ENCODE data around the gene RASA1. TPM values are rescaled to one million over a fixed set of nuclear protein-coding genes. Genes with fewer than 3 reads are reported as not detected.

RASA1 gene
- total RNA-seq, 1 donor from 2014 or later: 17.7 TPM

GRCh38 chr5:87372705-87373104 lies 105.0 kb downstream of the RASA1 start:
- H3K9me3 ChIP-seq (ENCODE audit: control insufficient read depth in 3 of 3, low read length in 3 of 3): no peaks in the 10 kb centered on the region

GRCh38 chr5:87382224-87382623 lies 114.5 kb downstream of the RASA1 start:
- Histone ChIP-seq H3K4me3 (ENCODE audit: low read length in 3 of 3) (no peak overlapping the region), H3K9me3 (ENCODE audit: control insufficient read depth in 3 of 3, low read length in 3 of 3) (no peaks in the 10 kb centered on the region), H3K27me3 (ENCODE audit: control insufficient read depth in 3 of 3, insufficient read depth in 3 of 3, low read length in 3 of 3) (no peaks in the 10 kb centered on the region), H3K27ac (ENCODE audit: low read depth, low read length) (no peak overlapping the region), H3K36me3 (ENCODE audit: control insufficient read depth in 3 of 3, insufficient read depth in 3 of 3, low read length in 3 of 3) (peaks cover 2 to 26% (median 17%) of the 10 kb centered on the region in 3 donors), H3K4me1 (ENCODE audit: control insufficient read depth in 3 of 3, insufficient read depth in 3 of 3, low read length in 3 of 3) (no peaks in the 10 kb centered on the region), H3K9ac (ENCODE audit: low read depth in 1 of 3, low read length in 3 of 3) (no peak overlapping the region)

More at GRCh38 chr5:87372705-87373104, 105.0 kb downstream of the RASA1 start:
- H3K27me3 ChIP-seq (ENCODE audit: control insufficient read depth in 3 of 3, insufficient read depth in 3 of 3, low read length in 3 of 3): no peaks in the 10 kb centered on the region
- no peak overlapping the region for H3K27ac ChIP-seq (ENCODE audit: low read depth, low read length)
- no peak overlapping the region for H3K4me3 ChIP-seq (ENCODE audit: low read length in 3 of 3)
- H3K36me3 ChIP-seq (ENCODE audit: control insufficient read depth in 3 of 3, insufficient read depth in 3 of 3, low read length in 3 of 3): peaks cover 7 to 23% (median 9%) of the 10 kb centered on the region in 3 donors
- H3K9ac ChIP-seq (ENCODE audit: low read depth in 1 of 3, low read length in 3 of 3): no peak overlapping the region
- H3K4me1 ChIP-seq (ENCODE audit: control insufficient read depth in 3 of 3, insufficient read depth in 3 of 3, low read length in 3 of 3): peaks cover 3 to 5% (median 4%) of the 10 kb centered on the region in 3 donors

GRCh38 chr5:87383216-87383615 lies 115.5 kb downstream of the RASA1 start:
- peaks cover 0 to 2% (median 0%) of the 10 kb centered on the region in 3 donors for H3K4me1 ChIP-seq (ENCODE audit: control insufficient read depth in 3 of 3, insufficient read depth in 3 of 3, low read length in 3 of 3)
- no peak overlapping the region for H3K27ac ChIP-seq (ENCODE audit: low read depth, low read length)
- no peaks in the 10 kb centered on the region for H3K27me3 ChIP-seq (ENCODE audit: control insufficient read depth in 3 of 3, insufficient read depth in 3 of 3, low read length in 3 of 3)
- H3K36me3 ChIP-seq (ENCODE audit: control insufficient read depth in 3 of 3, insufficient read depth in 3 of 3, low read length in 3 of 3): peaks cover 0 to 24% (median 13%) of the 10 kb centered on the region in 3 donors
- no peak overlapping the region for H3K4me3 ChIP-seq (ENCODE audit: low read length in 3 of 3)
- H3K9me3 ChIP-seq (ENCODE audit: control insufficient read depth in 3 of 3, low read length in 3 of 3): no peaks in the 10 kb centered on the region
- H3K9ac ChIP-seq (ENCODE audit: low read depth in 1 of 3, low read length in 3 of 3): no peak overlapping the region

- no peak overlapping the region for H3K9ac ChIP-seq (ENCODE audit: low read depth in 1 of 3, low read length in 3 of 3)
- H3K36me3 ChIP-seq (ENCODE audit: control insufficient read depth in 3 of 3, insufficient read depth in 3 of 3, low read length in 3 of 3): peaks cover 0 to 31% (median 26%) of the 10 kb centered on the region in 3 donors
- H3K27ac ChIP-seq (ENCODE audit: low read depth, low read length): no peak overlapping the region
Measured at GRCh38 chr5:87385802-87386201, 118.1 kb downstream of the RASA1 start.

GRCh38 chr5:87388129-87388528 lies 120.4 kb downstream of the RASA1 start:
- Histone ChIP-seq H3K27ac (ENCODE audit: low read depth, low read length) (no peak overlapping the region), H3K9ac (ENCODE audit: low read depth in 1 of 3, low read length in 3 of 3) (no peak overlapping the region), H3K4me3 (ENCODE audit: low read length in 3 of 3) (no peak overlapping the region), H3K36me3 (ENCODE audit: control insufficient read depth in 3 of 3, insufficient read depth in 3 of 3, low read length in 3 of 3) (peaks cover 7 to 48% (median 38%) of the 10 kb centered on the region in 3 donors), H3K9me3 (ENCODE audit: control insufficient read depth in 3 of 3, low read length in 3 of 3) (no peaks in the 10 kb centered on the region), H3K4me1 (ENCODE audit: control insufficient read depth in 3 of 3, insufficient read depth in 3 of 3, low read length in 3 of 3) (peaks cover 0 to 4% (median 0%) of the 10 kb centered on the region in 3 donors), H3K27me3 (ENCODE audit: control insufficient read depth in 3 of 3, insufficient read depth in 3 of 3, low read length in 3 of 3) (no peaks in the 10 kb centered on the region)

More at GRCh38 chr5:87385802-87386201, 118.1 kb downstream of the RASA1 start:
- Histone ChIP-seq H3K27me3 (ENCODE audit: control insufficient read depth in 3 of 3, insufficient read depth in 3 of 3, low read length in 3 of 3) (no peaks in the 10 kb centered on the region), H3K4me1 (ENCODE audit: control insufficient read depth in 3 of 3, insufficient read depth in 3 of 3, low read length in 3 of 3) (peaks cover 0 to 4% (median 0%) of the 10 kb centered on the region in 3 donors), H3K4me3 (ENCODE audit: low read length in 3 of 3) (no peak overlapping the region), H3K9me3 (ENCODE audit: control insufficient read depth in 3 of 3, low read length in 3 of 3) (no peaks in the 10 kb centered on the region)

GRCh38 chr5:87389296-87390034 lies 121.8 kb downstream of the RASA1 start:
- H3K9me3 ChIP-seq (ENCODE audit: control insufficient read depth in 3 of 3, low read length in 3 of 3): no peaks in the 10 kb centered on the region
- H3K4me3 ChIP-seq (ENCODE audit: low read length in 3 of 3): no peak overlapping the region
- H3K27ac ChIP-seq (ENCODE audit: low read depth, low read length): no peak overlapping the region
- no peaks in the 10 kb centered on the region for H3K27me3 ChIP-seq (ENCODE audit: control insufficient read depth in 3 of 3, insufficient read depth in 3 of 3, low read length in 3 of 3)
- H3K4me1 ChIP-seq (ENCODE audit: control insufficient read depth in 3 of 3, insufficient read depth in 3 of 3, low read length in 3 of 3): peaks cover 0 to 4% (median 0%) of the 10 kb centered on the region in 3 donors
- H3K9ac ChIP-seq (ENCODE audit: low read depth in 1 of 3, low read length in 3 of 3): no peak overlapping the region
- peaks cover 12 to 56% (median 39%) of the 10 kb centered on the region in 3 donors for H3K36me3 ChIP-seq (ENCODE audit: control insufficient read depth in 3 of 3, insufficient read depth in 3 of 3, low read length in 3 of 3)

- H3K27ac ChIP-seq (ENCODE audit: low read depth, low read length): no peak overlapping the region
- no peaks in the 10 kb centered on the region for H3K27me3 ChIP-seq (ENCODE audit: control insufficient read depth in 3 of 3, insufficient read depth in 3 of 3, low read length in 3 of 3)
- no peaks in the 10 kb centered on the region for H3K9me3 ChIP-seq (ENCODE audit: control insufficient read depth in 3 of 3, low read length in 3 of 3)
- peaks cover 0 to 4% (median 0%) of the 10 kb centered on the region in 3 donors for H3K4me1 ChIP-seq (ENCODE audit: control insufficient read depth in 3 of 3, insufficient read depth in 3 of 3, low read length in 3 of 3)
- no peak overlapping the region for H3K4me3 ChIP-seq (ENCODE audit: low read length in 3 of 3)
- H3K9ac ChIP-seq (ENCODE audit: low read depth in 1 of 3, low read length in 3 of 3): no peak overlapping the region
- H3K36me3 ChIP-seq (ENCODE audit: control insufficient read depth in 3 of 3, insufficient read depth in 3 of 3, low read length in 3 of 3): peaks cover 13 to 61% (median 40%) of the 10 kb centered on the region in 3 donors
Measured at GRCh38 chr5:87390075-87390474, 122.4 kb downstream of the RASA1 start.

GRCh38 chr5:87390576-87391199 lies 123.0 kb downstream of the RASA1 start:
- Histone ChIP-seq H3K27me3 (ENCODE audit: control insufficient read depth in 3 of 3, insufficient read depth in 3 of 3, low read length in 3 of 3) (no peaks in the 10 kb centered on the region), H3K4me3 (ENCODE audit: low read length in 3 of 3) (no peak overlapping the region), H3K9ac (ENCODE audit: low read depth in 1 of 3, low read length in 3 of 3) (no peak overlapping the region), H3K27ac (ENCODE audit: low read depth, low read length) (no peak overlapping the region), H3K4me1 (ENCODE audit: control insufficient read depth in 3 of 3, insufficient read depth in 3 of 3, low read length in 3 of 3) (peaks cover 0 to 4% (median 0%) of the 10 kb centered on the region in 3 donors), H3K36me3 (ENCODE audit: control insufficient read depth in 3 of 3, insufficient read depth in 3 of 3, low read length in 3 of 3) (peaks cover 17 to 64% (median 39%) of the 10 kb centered on the region in 3 donors), H3K9me3 (ENCODE audit: control insufficient read depth in 3 of 3, low read length in 3 of 3) (no peaks in the 10 kb centered on the region)

- peaks cover 0 to 4% (median 0%) of the 10 kb centered on the region in 3 donors for H3K4me1 ChIP-seq (ENCODE audit: control insufficient read depth in 3 of 3, insufficient read depth in 3 of 3, low read length in 3 of 3)
- peaks cover 17 to 70% (median 42%) of the 10 kb centered on the region in 3 donors for H3K36me3 ChIP-seq (ENCODE audit: control insufficient read depth in 3 of 3, insufficient read depth in 3 of 3, low read length in 3 of 3)
- no peak overlapping the region for H3K4me3 ChIP-seq (ENCODE audit: low read length in 3 of 3)
- H3K27me3 ChIP-seq (ENCODE audit: control insufficient read depth in 3 of 3, insufficient read depth in 3 of 3, low read length in 3 of 3): no peaks in the 10 kb centered on the region
- no peak overlapping the region for H3K27ac ChIP-seq (ENCODE audit: low read depth, low read length)
- no peak overlapping the region for H3K9ac ChIP-seq (ENCODE audit: low read depth in 1 of 3, low read length in 3 of 3)
- H3K9me3 ChIP-seq (ENCODE audit: control insufficient read depth in 3 of 3, low read length in 3 of 3): no peaks in the 10 kb centered on the region
Measured at GRCh38 chr5:87392170-87392569, 124.5 kb downstream of the RASA1 start.

GRCh38 chr5:87392801-87393200 lies 125.1 kb downstream of the RASA1 start:
- no peak overlapping the region for H3K9ac ChIP-seq (ENCODE audit: low read depth in 1 of 3, low read length in 3 of 3)
- peaks cover 0 to 4% (median 0%) of the 10 kb centered on the region in 3 donors for H3K4me1 ChIP-seq (ENCODE audit: control insufficient read depth in 3 of 3, insufficient read depth in 3 of 3, low read length in 3 of 3)
- H3K4me3 ChIP-seq (ENCODE audit: low read length in 3 of 3): no peak overlapping the region
- H3K27ac ChIP-seq (ENCODE audit: low read depth, low read length): no peak overlapping the region
- H3K36me3 ChIP-seq (ENCODE audit: control insufficient read depth in 3 of 3, insufficient read depth in 3 of 3, low read length in 3 of 3): peaks cover 17 to 71% (median 45%) of the 10 kb centered on the region in 3 donors
- no peaks in the 10 kb centered on the region for H3K27me3 ChIP-seq (ENCODE audit: control insufficient read depth in 3 of 3, insufficient read depth in 3 of 3, low read length in 3 of 3)
- no peaks in the 10 kb centered on the region for H3K9me3 ChIP-seq (ENCODE audit: control insufficient read depth in 3 of 3, low read length in 3 of 3)
